NCI-H510A (cell line): ENCODE data around the gene BTBD17.
"Not testable (repeated sequence)": the region's sequence is repeated elsewhere in the genome, so short reads cannot be mapped to it uniquely, and the experiment has no call there.

ENCODE experiments used
- DNase-seq: peaks from one replicate; lab custom pipeline; 2025; lab: John Stamatoyannopoulos, UW

BTBD17 gene

GRCh38 chr17:74361230-74362068, at the start of gene BTBD17:
Gene BTBD17 (minus strand): TSS chr17:74361868. CDS start chr17:74361819, 49 bp downstream.
- DNase-seq, result peak; percentile 71

- no peak for DNase-seq
These were observed 48.4 kb upstream of the BTBD17 start for GRCh38 chr17:74410001-74410443.

- DNase-seq, result peak; percentile 36
These were observed 47.1 kb upstream of the BTBD17 start for GRCh38 chr17:74408815-74409214.

GRCh38 chr17:74408262-74408661, 46.6 kb upstream of the BTBD17 start:
- DNase-seq, result no peak

GRCh38 chr17:74407384-74407783, 45.7 kb upstream of the BTBD17 start:
- no peak for DNase-seq

- not testable (repeated sequence) for DNase-seq
These were observed 43.6 kb upstream of the BTBD17 start for GRCh38 chr17:74405311-74405710.

- DNase-seq, result no peak
These were observed 43.1 kb upstream of the BTBD17 start for GRCh38 chr17:74404789-74405188.

- no peak for DNase-seq
These were observed 42.5 kb upstream of the BTBD17 start for GRCh38 chr17:74404218-74404617.

GRCh38 chr17:74403512-74404137, 42.0 kb upstream of the BTBD17 start:
- DNase-seq, result no peak

GRCh38 chr17:74402048-74402447, 40.4 kb upstream of the BTBD17 start:
- no peak for DNase-seq

- DNase-seq, result no peak
These were observed 34.9 kb upstream of the BTBD17 start for GRCh38 chr17:74396567-74396966.

GRCh38 chr17:74394977-74395376, 33.3 kb upstream of the BTBD17 start:
- no peak for DNase-seq

GRCh38 chr17:74394275-74394950, 32.7 kb upstream of the BTBD17 start:
- DNase-seq, result no peak

- DNase-seq, result no peak
These were observed 31.8 kb upstream of the BTBD17 start for GRCh38 chr17:74393346-74393942.

- no peak for DNase-seq
These were observed 31.2 kb upstream of the BTBD17 start for GRCh38 chr17:74392848-74393247.

GRCh38 chr17:74391771-74392170, 30.1 kb upstream of the BTBD17 start:
- DNase-seq, result no peak

GRCh38 chr17:74390680-74391653, 29.3 kb upstream of the BTBD17 start:
- no peak for DNase-seq

GRCh38 chr17:74389937-74390679, 28.4 kb upstream of the BTBD17 start:
- no peak for DNase-seq

- no peak for DNase-seq
These were observed 27.6 kb upstream of the BTBD17 start for GRCh38 chr17:74389084-74389753.
